Measurements from ENCODE around the gene PSME3.
"Not testable (repeated sequence)": the region's sequence is repeated elsewhere in the genome, so short reads cannot be mapped to it uniquely, and the experiment has no call there.

Gene PSME3

GRCh38 chr17:42878924-42879595 lies 45.9 kb downstream of the PSME3 start:
- TF ChIP-seq FOXM1 (IDR thresholded peaks at IDR 0.05; ENCODE audit: borderline replicate concordance) (no peak), NFRKB (IDR thresholded peaks at IDR 0.05) (no peak), FOXK2 (IDR thresholded peaks at IDR 0.05) (no peak), PKNOX1 (IDR thresholded peaks at IDR 0.05) (no peak), LEF1 (IDR thresholded peaks at IDR 0.05; ENCODE audit: borderline replicate concordance) (no peak), FOXA1 (IDR thresholded peaks at IDR 0.05) (no peak), CTBP1 (IDR thresholded peaks at IDR 0.05; ENCODE audit: borderline replicate concordance) (no peak), SP1 (IDR thresholded peaks at IDR 0.05) (no peak)
- CTCF ChIA-PET, result no interaction called here
- POLR2A ChIA-PET, result no interaction called here
- no peak for DNase-seq (ENCODE audit: extremely low spot score)

GRCh38 chr17:42879596-42879985 lies 46.4 kb downstream of the PSME3 start:
- TF ChIP-seq TARDBP (IDR thresholded peaks at IDR 0.05), result no peak
- TF ChIP-seq ELF4 (IDR thresholded peaks at IDR 0.05), result no peak
- TF ChIP-seq L3MBTL2 (conservative IDR thresholded peaks at IDR 0.05), result no peak
- no peak for TF ChIP-seq SP1 (IDR thresholded peaks at IDR 0.05)
- no peak for TF ChIP-seq ZNF384 (IDR thresholded peaks at IDR 0.05)
- no peak for TF ChIP-seq FOXK2 (IDR thresholded peaks at IDR 0.05)
- no peak for TF ChIP-seq NFRKB (IDR thresholded peaks at IDR 0.05)
- no peak for TF ChIP-seq FOXM1 (IDR thresholded peaks at IDR 0.05; ENCODE audit: borderline replicate concordance)
- DNase-seq (ENCODE audit: extremely low spot score), result no peak
- ChIA-PET CTCF (no interaction called here), POLR2A (interaction anchor here (1.3 kb wide), 1 partner anchor 118 kb away, joined by 4 read pairs; the partner anchor contains the start of gene RPL27)

- TF ChIP-seq ZNF384 (IDR thresholded peaks at IDR 0.05) (no peak), HDGF (IDR thresholded peaks at IDR 0.05; ENCODE audit: borderline replicate concordance) (no peak), ELF4 (IDR thresholded peaks at IDR 0.05) (no peak), FOXM1 (IDR thresholded peaks at IDR 0.05; ENCODE audit: borderline replicate concordance) (no peak)
- POLR2A ChIA-PET, result interaction anchor here (0.7 to 1.3 kb wide), 2 partner anchors 22 to 117 kb away, joined by 3 to 4 read pairs; partner anchors contain the start of gene RPL27
- DNase-seq (ENCODE audit: extremely low spot score), result no peak
- CTCF ChIA-PET, result interaction anchor here (1.0 kb wide), 1 partner anchor 10 kb away, joined by 3 read pairs; no protein-coding TSS in a partner anchor
These were observed 47.6 kb downstream of the PSME3 start for GRCh38 chr17:42880776-42881310.

GRCh38 chr17:42881706-42882105 lies 48.5 kb downstream of the PSME3 start:
- POLR2A ChIA-PET, result interaction anchor here (0.7 kb wide), 1 partner anchor 23 kb away, joined by 3 read pairs; no protein-coding TSS in a partner anchor
- DNase-seq (ENCODE audit: extremely low spot score), result not testable (repeated sequence)
- CTCF ChIA-PET, result interaction anchor here (0.6 kb wide), 1 partner anchor 11 kb away, joined by 5 read pairs; no protein-coding TSS in a partner anchor

- TF ChIP-seq CTBP1 (IDR thresholded peaks at IDR 0.05; ENCODE audit: borderline replicate concordance), result no peak
- no peak for TF ChIP-seq SP1 (IDR thresholded peaks at IDR 0.05)
- TF ChIP-seq ARNT (IDR thresholded peaks at IDR 0.05), result no peak
- TF ChIP-seq FOXA1 (IDR thresholded peaks at IDR 0.05), result no peak
- no peak for TF ChIP-seq ZNF384 (IDR thresholded peaks at IDR 0.05)
- TF ChIP-seq FOXM1 (IDR thresholded peaks at IDR 0.05; ENCODE audit: borderline replicate concordance), result no peak
- TF ChIP-seq NFRKB (IDR thresholded peaks at IDR 0.05), result no peak
- no peak for TF ChIP-seq LEF1 (IDR thresholded peaks at IDR 0.05; ENCODE audit: borderline replicate concordance)
- TF ChIP-seq PKNOX1 (IDR thresholded peaks at IDR 0.05), result no peak
- TF ChIP-seq HDGF (IDR thresholded peaks at IDR 0.05; ENCODE audit: borderline replicate concordance), result no peak
- no peak for TF ChIP-seq SUZ12 (IDR thresholded peaks at IDR 0.05)
- TF ChIP-seq ELF4 (IDR thresholded peaks at IDR 0.05), result no peak
- no peak for TF ChIP-seq FOXK2 (IDR thresholded peaks at IDR 0.05)
- ChIA-PET CTCF (no interaction called here), POLR2A (no interaction called here)
- no peak for DNase-seq (ENCODE audit: extremely low spot score)
These were observed 49.0 kb downstream of the PSME3 start for GRCh38 chr17:42882166-42882565.

GRCh38 chr17:42883802-42884558 lies 50.8 kb downstream of the PSME3 start:
- TF ChIP-seq HDGF (IDR thresholded peaks at IDR 0.05; ENCODE audit: borderline replicate concordance) (no peak), ELF4 (IDR thresholded peaks at IDR 0.05) (no peak), SP1 (IDR thresholded peaks at IDR 0.05) (no peak), L3MBTL2 (conservative IDR thresholded peaks at IDR 0.05) (no peak), LEF1 (IDR thresholded peaks at IDR 0.05; ENCODE audit: borderline replicate concordance) (no peak), PKNOX1 (IDR thresholded peaks at IDR 0.05) (no peak), TARDBP (IDR thresholded peaks at IDR 0.05) (no peak), SUZ12 (IDR thresholded peaks at IDR 0.05) (no peak), CTBP1 (IDR thresholded peaks at IDR 0.05; ENCODE audit: borderline replicate concordance) (no peak), NFRKB (IDR thresholded peaks at IDR 0.05) (no peak), BHLHE40 (IDR thresholded peaks at IDR 0.05; ENCODE audit: borderline replicate concordance) (no peak), FOXA1 (IDR thresholded peaks at IDR 0.05) (no peak), FOXK2 (IDR thresholded peaks at IDR 0.05) (no peak)
- DNase-seq (ENCODE audit: extremely low spot score), result no peak
- ChIA-PET CTCF (no interaction called here), POLR2A (no interaction called here)

- POLR2A ChIA-PET, result interaction anchor here (1.5 kb wide), 1 partner anchor 62 kb away, joined by 3 read pairs; the partner anchor contains the start of gene BECN1
- CTCF ChIA-PET; DNase-seq (ENCODE audit: extremely low spot score): not testable (repeated sequence)
These were observed 52.6 kb downstream of the PSME3 start for GRCh38 chr17:42885806-42886205.

All from HEK293T (cell line).